SK-N-SH (cell line): ENCODE data around the gene MRPL24.

Experiments
- CHD2 ChIP-seq: fragments of 150-350 bp; IDR thresholded peaks from 2 replicates; pipeline ENCODE4 v1.6.1; 2018; ENCODE audit warnings: low read length; ENCODE audit not compliant: partially characterized antibody
- EP300 ChIP-seq, 2 experiments: IDR thresholded peaks; 2 replicates each; pipeline versions ENCODE4 v1.4.0 to v1.6.1; 2012; ENCODE audit warnings: borderline replicate concordance in 1 of 2, low read depth in 1 of 2, low read length in 1 of 2
- EZH2phosphoT487 ChIP-seq: fragments of 200-600 bp; sonication (generic); IDR thresholded peaks from 2 replicates; pipeline ENCODE4 v1.6.1; 2017; ENCODE audit warnings: low read depth, mixed run types, mild to moderate bottlenecking, antibody characterized with exemption, moderate library complexity, borderline replicate concordance
- FOXM1 ChIP-seq: IDR thresholded peaks from 2 replicates; pipeline ENCODE4 v1.4.0; 2012; ENCODE audit warnings: low read depth, mild to moderate bottlenecking
- GABPA ChIP-seq: IDR thresholded peaks from 2 replicates; pipeline ENCODE4 v1.4.0; 2012; ENCODE audit warnings: low read depth, mild to moderate bottlenecking
- NFIC ChIP-seq: IDR thresholded peaks from 2 replicates; pipeline ENCODE4 v1.4.0; 2012; ENCODE audit warnings: borderline replicate concordance
- RCOR1 ChIP-seq: fragments of 150-350 bp; IDR thresholded peaks from 2 replicates; pipeline ENCODE4 v1.6.1; 2017; ENCODE audit warnings: antibody characterized with exemption, low read length
- RXRA ChIP-seq: IDR thresholded peaks from 2 replicates; pipeline ENCODE4 v1.4.0; 2012; ENCODE audit warnings: low read depth, mild to moderate bottlenecking, borderline replicate concordance
- TAF1 ChIP-seq: IDR thresholded peaks from 2 replicates; pipeline ENCODE4 v1.6.1; 2012; ENCODE audit warnings: low read depth, mild to moderate bottlenecking, low read length, moderate library complexity, borderline replicate concordance
- YY1 ChIP-seq: IDR thresholded peaks from 2 replicates; pipeline ENCODE4 v1.4.0; 2012; ENCODE audit warnings: low read depth, mild to moderate bottlenecking
- TF ChIP-seq, protein P1 (sequence below): fragments of 200-600 bp; sonication (generic); IDR thresholded peaks from 2 replicates; pipeline ENCODE4 v1.6.1; 2017; ENCODE audit warnings: antibody characterized with exemption, mild to moderate bottlenecking, moderate library complexity
- TF ChIP-seq, protein P2 (sequence below): fragments of 150-350 bp; IDR thresholded peaks from 2 replicates; pipeline ENCODE4 v1.6.1; 2017; ENCODE audit warnings: antibody characterized with exemption, low read length, low read depth, borderline replicate concordance
- TF ChIP-seq, protein P3 (sequence below): IDR thresholded peaks from 2 replicates; pipeline ENCODE4 v1.6.1; 2012; ENCODE audit warnings: mild to moderate bottlenecking, low read depth, low read length, moderate library complexity

DNA sequence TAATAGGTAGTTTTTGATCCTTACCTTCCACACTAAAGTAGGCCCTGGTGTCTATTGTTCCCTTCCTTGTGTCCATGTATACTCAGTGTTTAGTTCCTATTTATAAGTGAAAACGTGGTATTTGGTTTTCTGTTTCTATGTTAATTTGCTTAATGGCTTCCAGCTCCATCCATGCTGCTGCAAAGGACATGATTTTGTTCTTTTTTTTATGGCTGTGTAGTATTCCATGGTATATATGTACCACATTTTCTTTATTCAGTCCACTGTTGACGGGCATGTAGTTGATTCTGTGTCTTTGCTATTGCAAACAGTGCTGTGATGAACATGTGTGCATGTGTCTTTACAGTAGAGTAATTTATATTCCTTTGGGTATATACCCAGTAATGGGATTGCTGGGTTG lies 47.2 kb upstream of the MRPL24 start:
- TF ChIP-seq YY1 (no peak), NFIC (no peak), FOXM1 (no peak), EZH2phosphoT487 (no peak), EP300 (IDR thresholded peaks at IDR 0.05; ENCODE audit: borderline replicate concordance in 1 of 2, low read depth in 1 of 2, low read length in 1 of 2) (no peak), TAF1 (no peak), GABPA (no peak), RCOR1 (no peak), CHD2 (no peak), RXRA (no peak)
- TF ChIP-seq, protein P1, sequence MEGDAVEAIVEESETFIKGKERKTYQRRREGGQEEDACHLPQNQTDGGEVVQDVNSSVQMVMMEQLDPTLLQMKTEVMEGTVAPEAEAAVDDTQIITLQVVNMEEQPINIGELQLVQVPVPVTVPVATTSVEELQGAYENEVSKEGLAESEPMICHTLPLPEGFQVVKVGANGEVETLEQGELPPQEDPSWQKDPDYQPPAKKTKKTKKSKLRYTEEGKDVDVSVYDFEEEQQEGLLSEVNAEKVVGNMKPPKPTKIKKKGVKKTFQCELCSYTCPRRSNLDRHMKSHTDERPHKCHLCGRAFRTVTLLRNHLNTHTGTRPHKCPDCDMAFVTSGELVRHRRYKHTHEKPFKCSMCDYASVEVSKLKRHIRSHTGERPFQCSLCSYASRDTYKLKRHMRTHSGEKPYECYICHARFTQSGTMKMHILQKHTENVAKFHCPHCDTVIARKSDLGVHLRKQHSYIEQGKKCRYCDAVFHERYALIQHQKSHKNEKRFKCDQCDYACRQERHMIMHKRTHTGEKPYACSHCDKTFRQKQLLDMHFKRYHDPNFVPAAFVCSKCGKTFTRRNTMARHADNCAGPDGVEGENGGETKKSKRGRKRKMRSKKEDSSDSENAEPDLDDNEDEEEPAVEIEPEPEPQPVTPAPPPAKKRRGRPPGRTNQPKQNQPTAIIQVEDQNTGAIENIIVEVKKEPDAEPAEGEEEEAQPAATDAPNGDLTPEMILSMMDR = no peak
- TF ChIP-seq, protein P2, sequence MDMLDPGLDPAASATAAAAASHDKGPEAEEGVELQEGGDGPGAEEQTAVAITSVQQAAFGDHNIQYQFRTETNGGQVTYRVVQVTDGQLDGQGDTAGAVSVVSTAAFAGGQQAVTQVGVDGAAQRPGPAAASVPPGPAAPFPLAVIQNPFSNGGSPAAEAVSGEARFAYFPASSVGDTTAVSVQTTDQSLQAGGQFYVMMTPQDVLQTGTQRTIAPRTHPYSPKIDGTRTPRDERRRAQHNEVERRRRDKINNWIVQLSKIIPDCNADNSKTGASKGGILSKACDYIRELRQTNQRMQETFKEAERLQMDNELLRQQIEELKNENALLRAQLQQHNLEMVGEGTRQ = no peak
- TF ChIP-seq, protein P3, sequence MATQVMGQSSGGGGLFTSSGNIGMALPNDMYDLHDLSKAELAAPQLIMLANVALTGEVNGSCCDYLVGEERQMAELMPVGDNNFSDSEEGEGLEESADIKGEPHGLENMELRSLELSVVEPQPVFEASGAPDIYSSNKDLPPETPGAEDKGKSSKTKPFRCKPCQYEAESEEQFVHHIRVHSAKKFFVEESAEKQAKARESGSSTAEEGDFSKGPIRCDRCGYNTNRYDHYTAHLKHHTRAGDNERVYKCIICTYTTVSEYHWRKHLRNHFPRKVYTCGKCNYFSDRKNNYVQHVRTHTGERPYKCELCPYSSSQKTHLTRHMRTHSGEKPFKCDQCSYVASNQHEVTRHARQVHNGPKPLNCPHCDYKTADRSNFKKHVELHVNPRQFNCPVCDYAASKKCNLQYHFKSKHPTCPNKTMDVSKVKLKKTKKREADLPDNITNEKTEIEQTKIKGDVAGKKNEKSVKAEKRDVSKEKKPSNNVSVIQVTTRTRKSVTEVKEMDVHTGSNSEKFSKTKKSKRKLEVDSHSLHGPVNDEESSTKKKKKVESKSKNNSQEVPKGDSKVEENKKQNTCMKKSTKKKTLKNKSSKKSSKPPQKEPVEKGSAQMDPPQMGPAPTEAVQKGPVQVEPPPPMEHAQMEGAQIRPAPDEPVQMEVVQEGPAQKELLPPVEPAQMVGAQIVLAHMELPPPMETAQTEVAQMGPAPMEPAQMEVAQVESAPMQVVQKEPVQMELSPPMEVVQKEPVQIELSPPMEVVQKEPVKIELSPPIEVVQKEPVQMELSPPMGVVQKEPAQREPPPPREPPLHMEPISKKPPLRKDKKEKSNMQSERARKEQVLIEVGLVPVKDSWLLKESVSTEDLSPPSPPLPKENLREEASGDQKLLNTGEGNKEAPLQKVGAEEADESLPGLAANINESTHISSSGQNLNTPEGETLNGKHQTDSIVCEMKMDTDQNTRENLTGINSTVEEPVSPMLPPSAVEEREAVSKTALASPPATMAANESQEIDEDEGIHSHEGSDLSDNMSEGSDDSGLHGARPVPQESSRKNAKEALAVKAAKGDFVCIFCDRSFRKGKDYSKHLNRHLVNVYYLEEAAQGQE = no peak
